Esophagus (tissue), 2 donors: ENCODE data around the gene PEX26. TPM values are rescaled to one million over a fixed set of nuclear protein-coding genes. Genes with fewer than 3 reads are reported as not detected.
"Not testable (repeated sequence)": the region's sequence is repeated elsewhere in the genome, so short reads cannot be mapped to it uniquely, and the experiment has no call there.

ENCODE experiments used
- H3K27ac ChIP-seq, 2 donors: one replicate each; pipeline ENCODE4 v1.5.1; 2013; ENCODE audit warnings: low read depth in 2 of 2, mild to moderate bottlenecking in 2 of 2, inconsistent platforms in 1 of 2, low read length in 1 of 2, moderate library complexity in 1 of 2
- H3K27me3 ChIP-seq, 2 donors: one replicate each; pipeline ENCODE4 v1.6.1; 2013; ENCODE audit warnings: low read length in 2 of 2, control low read depth in 1 of 2, mild to moderate bottlenecking in 1 of 2; ENCODE audit not compliant: insufficient read depth in 2 of 2, control insufficient read depth in 1 of 2
- H3K36me3 ChIP-seq, 2 donors: one replicate each; pipeline ENCODE4 v1.6.1; 2013; ENCODE audit warnings: low read length in 1 of 2; ENCODE audit not compliant: control insufficient read depth in 2 of 2, insufficient read depth in 2 of 2
- H3K4me1 ChIP-seq, 2 donors: one replicate each; pipeline ENCODE4 v1.6.1; 2013; ENCODE audit warnings: low read length in 1 of 2; ENCODE audit not compliant: control insufficient read depth in 2 of 2, insufficient read depth in 2 of 2
- H3K4me3 ChIP-seq, 2 donors: one replicate each; pipeline ENCODE4 v1.5.1; 2013; ENCODE audit warnings: low read length in 2 of 2, mild to moderate bottlenecking in 2 of 2, low read depth in 1 of 2, moderate library complexity in 1 of 2
- H3K9me3 ChIP-seq, 2 donors: one replicate each; pipeline ENCODE4 v1.6.1; 2013; ENCODE audit warnings: mild to moderate bottlenecking in 2 of 2, low read depth in 1 of 2, low read length in 1 of 2, moderate library complexity in 1 of 2; ENCODE audit not compliant: control insufficient read depth in 2 of 2, insufficient read depth in 1 of 2
- WGBS, 2 donors: extraction: QIAGEN DNeasy Blood & Tissue Kit; methylation state at CpG; one replicate each; pipeline ENCODE4 v1.1.7; 2013; 5-methylcytosine and 5-hydroxymethylcytosine counted together
- polyA plus RNA-seq, 2 donors: library from polyadenylated mRNA; stranded (reverse); fragments of 200-250 nt; gene quantifications; one replicate each; pipeline ENCODE4 v1.2.3, GENCODE V29; 2013
- donor health status: healthy with polysubstance abuse.
- donor health status: Bipolar disorder and iron deficiency.

Gene PEX26
- polyA plus RNA-seq, 2 donors: 13.5 to 15.0 TPM

GRCh38 chr22:18060646-18061620 is 16.9 kb upstream of the PEX26 start:
- WGBS, 2 donors: 57 to 62% methylated on average over 13 of the region's 13 CpGs
- Histone ChIP-seq H3K27ac (peak overlapping the region; percentile 17 to 22), H3K9me3 (no peaks in the 10 kb centered on the region), H3K4me3 (no peak overlapping the region), H3K36me3 (no peaks in the 10 kb centered on the region), H3K4me1 (peaks cover 0 to 11% of the 10 kb centered on the region in 2 donors), H3K27me3 (no peaks in the 10 kb centered on the region)

- Histone ChIP-seq H3K4me1 (peaks cover 0 to 4% of the 10 kb centered on the region in 2 donors), H3K9me3 (no peaks in the 10 kb centered on the region), H3K27ac (no peak overlapping the region), H3K4me3 (no peak overlapping the region), H3K27me3 (no peaks in the 10 kb centered on the region), H3K36me3 (no peaks in the 10 kb centered on the region)
- WGBS, 2 donors: 82 to 85% methylated on average over 3 of the region's 3 CpGs
These were observed 15.4 kb upstream of the PEX26 start for GRCh38 chr22:18062421-18062820.

GRCh38 chr22:18063306-18063705 is 14.5 kb upstream of the PEX26 start:
- no peaks in the 10 kb centered on the region for H3K27me3 ChIP-seq
- H3K36me3 ChIP-seq: no peaks in the 10 kb centered on the region
- 86 to 88% methylated on average over 7 of the region's 7 CpGs for WGBS, 2 donors
- no peak overlapping the region for H3K4me3 ChIP-seq
- no peak overlapping the region for H3K27ac ChIP-seq
- H3K9me3 ChIP-seq: no peaks in the 10 kb centered on the region
- H3K4me1 ChIP-seq: peaks cover 0 to 4% of the 10 kb centered on the region in 2 donors

GRCh38 chr22:18063715-18064114 is 14.1 kb upstream of the PEX26 start:
- H3K27ac ChIP-seq, H3K27me3 ChIP-seq, H3K9me3 ChIP-seq, H3K4me3 ChIP-seq, H3K4me1 ChIP-seq, H3K36me3 ChIP-seq: not testable (repeated sequence)
- 76 to 82% methylated on average over 6 of the region's 6 CpGs for WGBS, 2 donors

- H3K4me3 ChIP-seq: no peak overlapping the region
- peaks cover 0 to 2% of the 10 kb centered on the region in 2 donors for H3K4me1 ChIP-seq
- no peaks in the 10 kb centered on the region for H3K27me3 ChIP-seq
- no peak overlapping the region for H3K27ac ChIP-seq
- no peaks in the 10 kb centered on the region for H3K9me3 ChIP-seq
- 89 to 91% methylated on average over 7 of the region's 7 CpGs for WGBS, 2 donors
- no peaks in the 10 kb centered on the region for H3K36me3 ChIP-seq
These were observed 13.2 kb upstream of the PEX26 start for GRCh38 chr22:18064636-18065035.

- no peak overlapping the region for H3K4me3 ChIP-seq
- no peak overlapping the region for H3K27ac ChIP-seq
- no peaks in the 10 kb centered on the region for H3K36me3 ChIP-seq
- H3K4me1 ChIP-seq: peaks cover 0 to 2% of the 10 kb centered on the region in 2 donors
- no peaks in the 10 kb centered on the region for H3K27me3 ChIP-seq
- WGBS, 2 donors: 63 to 66% methylated on average over 9 of the region's 9 CpGs
- no peaks in the 10 kb centered on the region for H3K9me3 ChIP-seq
These were observed 12.5 kb upstream of the PEX26 start for GRCh38 chr22:18065256-18065655.

GRCh38 chr22:18066181-18066859 is 11.5 kb upstream of the PEX26 start:
- no peak overlapping the region for H3K27ac ChIP-seq
- no peaks in the 10 kb centered on the region for H3K9me3 ChIP-seq
- H3K4me3 ChIP-seq: no peak overlapping the region
- 62 to 70% methylated on average over 12 of the region's 12 CpGs for WGBS, 2 donors
- H3K4me1 ChIP-seq: peaks cover 2 to 7% of the 10 kb centered on the region in 2 donors
- H3K36me3 ChIP-seq: no peaks in the 10 kb centered on the region
- H3K27me3 ChIP-seq: no peaks in the 10 kb centered on the region

- Histone ChIP-seq H3K36me3 (no peaks in the 10 kb centered on the region), H3K27me3 (no peaks in the 10 kb centered on the region), H3K9me3 (no peaks in the 10 kb centered on the region), H3K27ac (peak overlapping the region in 1 of 2 donors; percentile 72), H3K4me3 (no peak overlapping the region), H3K4me1 (peaks cover 2 to 7% of the 10 kb centered on the region in 2 donors)
- 89 to 96% methylated on average over 3 of the region's 3 CpGs for WGBS, 2 donors
These were observed 10.7 kb upstream of the PEX26 start for GRCh38 chr22:18067121-18067520.

GRCh38 chr22:18067548-18068341 is 10.0 kb upstream of the PEX26 start:
- H3K36me3 ChIP-seq: no peaks in the 10 kb centered on the region
- H3K27ac ChIP-seq: peak overlapping the region; percentile 60 to 72
- no peak overlapping the region for H3K4me3 ChIP-seq
- no peaks in the 10 kb centered on the region for H3K27me3 ChIP-seq
- H3K4me1 ChIP-seq: peaks cover 2 to 7% of the 10 kb centered on the region in 2 donors
- WGBS, 2 donors: 54 to 56% methylated on average over 14 of the region's 14 CpGs
- no peaks in the 10 kb centered on the region for H3K9me3 ChIP-seq
